Measurements from ENCODE around the gene AFAP1.

AFAP1 gene

GRCh38 chr4:7967063-7967440 lies 27.4 kb upstream of the AFAP1 start:
- no peaks in the 10 kb centered on the region for H3K27me3 ChIP-seq (replicated peaks)
- H3K36me3 ChIP-seq (replicated peaks) = no peaks in the 10 kb centered on the region
- in situ Hi-C loops (cut with HindIII; ENCODE audit: low pct_ligation_motif_present, low sequenced_read_pairs) = no loop called here
- no peak for TF ChIP-seq CTCF (IDR thresholded peaks at IDR 0.05; ENCODE audit: low read depth, low read length, missing control alignments)
- no peak overlapping the region for H3K4me3 ChIP-seq (ENCODE audit: low read depth, low read length)
- no peak overlapping the region for H3K27ac ChIP-seq
- no peak for DNase-seq

- no peak for DNase-seq
- TF ChIP-seq CTCF (IDR thresholded peaks at IDR 0.05; ENCODE audit: low read depth, low read length, missing control alignments) = no peak
- Histone ChIP-seq H3K36me3 (replicated peaks) (no peaks in the 10 kb centered on the region), H3K27ac (no peak overlapping the region), H3K27me3 (replicated peaks) (no peaks in the 10 kb centered on the region), H3K4me3 (ENCODE audit: low read depth, low read length) (no peak overlapping the region)
- in situ Hi-C loops (cut with HindIII; ENCODE audit: low pct_ligation_motif_present, low sequenced_read_pairs) = no loop called here
Observed at GRCh38 chr4:7966281-7967062, 26.8 kb upstream of the AFAP1 start.

GRCh38 chr4:7964890-7965662 lies 25.4 kb upstream of the AFAP1 start:
- no peak for DNase-seq
- no peaks in the 10 kb centered on the region for H3K36me3 ChIP-seq (replicated peaks)

GRCh38 chr4:7964459-7964858 lies 24.8 kb upstream of the AFAP1 start:
- no peak for TF ChIP-seq CTCF (IDR thresholded peaks at IDR 0.05; ENCODE audit: low read depth, low read length, missing control alignments)
- in situ Hi-C loops (cut with HindIII; ENCODE audit: low pct_ligation_motif_present, low sequenced_read_pairs) = no loop called here
- no peak for DNase-seq
- Histone ChIP-seq H3K36me3 (replicated peaks) (no peaks in the 10 kb centered on the region), H3K27ac (no peak overlapping the region), H3K27me3 (replicated peaks) (no peaks in the 10 kb centered on the region), H3K4me3 (ENCODE audit: low read depth, low read length) (no peak overlapping the region)

More at GRCh38 chr4:7964890-7965662, 25.4 kb upstream of the AFAP1 start:
- no peak for TF ChIP-seq CTCF (IDR thresholded peaks at IDR 0.05; ENCODE audit: low read depth, low read length, missing control alignments)
- H3K27ac ChIP-seq = no peak overlapping the region
- H3K4me3 ChIP-seq (ENCODE audit: low read depth, low read length) = no peak overlapping the region
- in situ Hi-C loops (cut with HindIII; ENCODE audit: low pct_ligation_motif_present, low sequenced_read_pairs) = no loop called here
- no peaks in the 10 kb centered on the region for H3K27me3 ChIP-seq (replicated peaks)

- H3K27ac ChIP-seq = no peak overlapping the region
- in situ Hi-C loops (cut with HindIII; ENCODE audit: low pct_ligation_motif_present, low sequenced_read_pairs) = no loop called here
- H3K27me3 ChIP-seq (replicated peaks) = no peaks in the 10 kb centered on the region
- H3K4me3 ChIP-seq (ENCODE audit: low read depth, low read length) = no peak overlapping the region
- H3K36me3 ChIP-seq (replicated peaks) = no peaks in the 10 kb centered on the region
- DNase-seq = no peak
- TF ChIP-seq CTCF (IDR thresholded peaks at IDR 0.05; ENCODE audit: low read depth, low read length, missing control alignments) = no peak
Observed at GRCh38 chr4:7963691-7964090, 24.0 kb upstream of the AFAP1 start.

All from brain microvascular endothelial cell (primary cell).